NCI-H345 treated with DMSO at 0.1 percent for 48 hours (cell line): ENCODE results near the gene NKD2.

Source experiments
- DNase-seq: peaks from one replicate; lab custom pipeline; 2025; ENCODE audit not compliant: unreplicated experiment; lab: John Stamatoyannopoulos, UW

NKD2 gene

DNA sequence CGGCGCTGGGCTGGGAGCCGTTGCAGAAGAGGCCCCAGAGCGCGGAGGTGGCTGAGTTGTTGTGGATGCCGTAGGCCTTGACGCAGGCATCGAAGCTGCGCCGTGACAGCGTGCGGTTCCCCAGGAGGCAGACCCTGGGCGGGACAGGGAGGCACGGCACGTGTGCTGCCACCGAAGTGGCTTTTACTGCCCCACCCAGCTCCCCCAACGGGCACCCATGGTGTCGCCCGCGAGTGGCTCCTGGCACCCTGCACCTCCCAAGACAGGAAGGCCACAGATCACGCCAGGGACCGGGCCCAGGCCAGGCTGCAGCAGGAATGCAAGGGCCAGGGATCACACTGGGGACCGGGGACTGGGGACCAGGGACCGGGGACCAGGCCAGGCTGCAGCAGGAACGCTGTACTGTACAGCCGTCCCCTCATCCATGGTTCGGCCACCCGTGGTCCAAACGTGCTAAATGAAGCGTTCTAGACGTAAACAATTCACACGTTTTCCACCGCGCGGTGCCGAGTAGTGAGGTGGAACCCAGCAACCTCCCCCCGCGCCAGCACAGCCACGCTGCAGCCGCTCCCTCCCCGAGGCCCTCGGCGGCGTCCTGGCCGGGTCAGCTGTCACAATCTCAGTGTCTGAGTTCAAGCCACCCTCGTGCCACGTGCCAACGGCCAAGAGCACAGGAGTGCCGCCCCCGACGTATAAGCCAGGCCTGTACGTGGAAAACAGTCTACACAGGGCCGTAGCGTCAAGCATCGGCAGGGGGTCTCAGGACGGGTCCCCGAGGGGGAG lies 75.4 kb downstream of the NKD2 start:
- DNase-seq = no peak

DNA sequence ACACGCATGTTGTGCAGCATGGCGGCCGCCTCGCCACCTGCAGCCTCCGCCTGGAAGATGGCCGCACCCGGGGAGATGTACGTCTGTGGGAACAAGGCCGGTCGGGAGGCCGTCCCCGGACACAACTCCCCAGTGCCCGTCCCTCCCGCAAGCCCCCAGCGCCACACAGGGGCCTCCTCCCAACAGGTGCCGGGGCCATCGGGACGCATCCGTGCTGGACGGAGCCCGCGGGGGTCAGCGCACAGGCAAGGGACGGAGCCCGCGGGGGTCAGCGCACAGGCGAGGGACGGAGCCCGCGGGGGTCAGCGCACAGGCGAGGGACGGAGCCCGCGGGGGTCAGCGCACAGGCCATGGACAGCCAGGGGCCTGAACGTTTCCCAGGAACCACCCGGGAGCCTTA lies 76.8 kb downstream of the NKD2 start:
- no peak for DNase-seq

DNA sequence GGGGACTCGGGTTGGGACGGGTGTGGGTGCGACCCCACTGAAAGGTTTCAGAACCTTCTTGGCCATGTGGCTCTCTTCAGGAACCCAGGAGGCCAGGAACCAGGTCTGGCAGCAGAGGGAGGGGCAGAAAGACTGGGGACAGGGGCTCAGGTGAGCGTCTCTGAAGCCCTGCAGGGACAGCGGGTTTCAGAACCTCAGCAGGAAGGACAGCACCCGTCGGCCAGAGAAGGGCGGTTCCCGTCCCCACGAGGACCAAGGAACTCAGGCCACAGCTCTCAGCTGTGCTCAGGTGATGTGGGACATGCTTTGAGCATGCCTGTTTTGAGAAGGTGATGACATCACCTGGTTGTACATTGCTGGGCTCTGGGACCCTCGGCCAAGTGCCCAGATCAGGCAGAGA lies 77.5 kb downstream of the NKD2 start:
- no peak for DNase-seq

DNA sequence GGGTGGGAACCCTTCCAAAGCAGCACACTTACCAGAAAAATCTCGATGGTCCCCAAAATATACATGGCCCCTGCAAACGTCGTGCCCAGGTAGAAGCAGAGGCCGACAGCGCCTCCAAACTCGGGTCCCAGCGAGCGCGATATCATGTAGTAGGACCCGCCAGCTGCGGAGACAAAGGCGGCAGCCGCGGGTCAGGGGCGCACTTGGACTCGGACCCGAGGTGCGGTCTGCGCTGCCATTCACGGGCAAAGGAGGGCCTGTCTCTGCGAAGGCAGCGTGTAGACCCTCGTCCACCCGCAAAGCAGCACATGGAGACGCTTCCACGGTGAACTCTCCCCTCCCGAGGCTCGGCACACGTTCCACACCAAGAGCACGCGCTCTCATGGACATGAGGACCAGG lies 78.3 kb downstream of the NKD2 start:
- DNase-seq = no peak

DNA sequence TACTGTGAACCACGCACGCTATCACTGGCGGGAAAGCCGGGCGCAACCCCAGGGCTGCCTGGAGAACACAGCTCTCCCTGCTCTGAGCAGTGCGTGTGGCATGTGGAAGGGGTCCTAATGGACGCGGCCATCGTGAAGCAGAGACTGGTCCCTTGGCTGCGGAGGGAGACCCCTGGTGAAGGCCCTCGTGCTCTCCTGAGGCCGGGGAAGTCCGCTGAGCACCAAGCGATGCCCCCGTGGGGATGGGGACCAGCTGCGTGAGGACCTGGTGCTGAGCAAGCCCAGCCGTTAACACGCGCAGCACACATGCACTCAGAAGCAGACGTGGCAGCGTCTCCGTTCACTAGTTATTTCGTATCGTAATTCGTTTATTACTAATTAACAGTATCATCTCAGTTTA lies 78.8 kb downstream of the NKD2 start:
- DNase-seq = no peak

DNA sequence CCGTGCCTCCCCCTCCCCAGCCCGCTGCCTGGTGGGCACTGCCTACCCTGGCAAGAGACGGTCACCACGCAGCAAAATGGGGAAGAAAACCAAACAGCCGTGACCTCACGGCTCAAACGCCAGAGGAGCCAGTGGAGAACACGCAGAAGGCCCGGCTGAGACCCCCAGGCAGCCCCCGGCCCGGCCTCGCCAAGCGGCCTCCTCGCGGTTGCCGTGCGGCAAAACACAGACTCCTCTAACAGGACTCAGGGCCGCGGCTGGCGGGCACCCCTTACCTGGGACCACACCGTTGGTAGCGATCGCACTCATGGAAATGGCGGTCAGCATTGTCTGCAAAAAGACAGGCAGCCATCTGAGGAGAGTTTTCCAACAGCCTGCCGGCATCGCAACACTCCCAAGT lies 79.4 kb downstream of the NKD2 start:
- no peak for DNase-seq
